Endothelial cell (in vitro differentiated cells): ENCODE results near the gene CA14. TPM values are rescaled to one million over a fixed set of nuclear protein-coding genes. Genes with fewer than 3 reads are reported as not detected.
A peak's percentile ranks its signal among the peaks of the same experiment; 100 is the strongest.
"Not testable (repeated sequence)": the region's sequence is repeated elsewhere in the genome, so short reads cannot be mapped to it uniquely, and the experiment has no call there.

Source experiments
- DNase-seq: peaks from one replicate; pipeline ENCODE4 v3.0.0; 2021; ENCODE audit warnings: low spot score
- H3K27ac Mint-ChIP-seq: one replicate; pipeline ENCODE4 v1.8.0; 2021; ENCODE audit warnings: mixed read lengths, inconsistent platforms; ENCODE audit not compliant: unreplicated experiment
- H3K27me3 Mint-ChIP-seq: one replicate; pipeline ENCODE4 v1.8.0; 2021; ENCODE audit warnings: mild to moderate bottlenecking, moderate library complexity, mixed read lengths, inconsistent platforms; ENCODE audit not compliant: unreplicated experiment
- H3K36me3 Mint-ChIP-seq: one replicate; pipeline ENCODE4 v1.8.0; 2021; ENCODE audit warnings: mild to moderate bottlenecking, low read depth, mixed read lengths, inconsistent platforms; ENCODE audit not compliant: unreplicated experiment
- H3K4me1 Mint-ChIP-seq: one replicate; pipeline ENCODE4 v1.8.0; 2021; ENCODE audit warnings: mild to moderate bottlenecking, mixed read lengths, inconsistent platforms; ENCODE audit not compliant: unreplicated experiment
- H3K4me3 Mint-ChIP-seq: one replicate; pipeline ENCODE4 v1.8.0; 2021; ENCODE audit warnings: mild to moderate bottlenecking, mixed read lengths, inconsistent platforms; ENCODE audit not compliant: unreplicated experiment
- H3K9me3 Mint-ChIP-seq: one replicate; pipeline ENCODE4 v1.8.0; 2021; ENCODE audit warnings: mixed read lengths, inconsistent platforms; ENCODE audit not compliant: unreplicated experiment
- total RNA-seq: library from RNA; stranded (reverse); fragmentation: NEBNext Ultra II Directional; extraction: Animal tissue kit (Norgen Biotek cat#: 25700); gene quantifications from one replicate; pipeline ENCODE4 v1.2.1, GENCODE V29; 2021; ENCODE audit not compliant: unreplicated experiment
- TF ChIP-seq, protein P1 (sequence below): fragments of 200-600 bp; sonication (generic); IDR thresholded peaks from one replicate; pipeline ENCODE4 v1.5.0; 2021; ENCODE audit warnings: antibody characterized with exemption; ENCODE audit not compliant: unreplicated experiment

Gene CA14
- total RNA-seq, 1 donor from 2014 or later, result 6.3 TPM

DNA sequence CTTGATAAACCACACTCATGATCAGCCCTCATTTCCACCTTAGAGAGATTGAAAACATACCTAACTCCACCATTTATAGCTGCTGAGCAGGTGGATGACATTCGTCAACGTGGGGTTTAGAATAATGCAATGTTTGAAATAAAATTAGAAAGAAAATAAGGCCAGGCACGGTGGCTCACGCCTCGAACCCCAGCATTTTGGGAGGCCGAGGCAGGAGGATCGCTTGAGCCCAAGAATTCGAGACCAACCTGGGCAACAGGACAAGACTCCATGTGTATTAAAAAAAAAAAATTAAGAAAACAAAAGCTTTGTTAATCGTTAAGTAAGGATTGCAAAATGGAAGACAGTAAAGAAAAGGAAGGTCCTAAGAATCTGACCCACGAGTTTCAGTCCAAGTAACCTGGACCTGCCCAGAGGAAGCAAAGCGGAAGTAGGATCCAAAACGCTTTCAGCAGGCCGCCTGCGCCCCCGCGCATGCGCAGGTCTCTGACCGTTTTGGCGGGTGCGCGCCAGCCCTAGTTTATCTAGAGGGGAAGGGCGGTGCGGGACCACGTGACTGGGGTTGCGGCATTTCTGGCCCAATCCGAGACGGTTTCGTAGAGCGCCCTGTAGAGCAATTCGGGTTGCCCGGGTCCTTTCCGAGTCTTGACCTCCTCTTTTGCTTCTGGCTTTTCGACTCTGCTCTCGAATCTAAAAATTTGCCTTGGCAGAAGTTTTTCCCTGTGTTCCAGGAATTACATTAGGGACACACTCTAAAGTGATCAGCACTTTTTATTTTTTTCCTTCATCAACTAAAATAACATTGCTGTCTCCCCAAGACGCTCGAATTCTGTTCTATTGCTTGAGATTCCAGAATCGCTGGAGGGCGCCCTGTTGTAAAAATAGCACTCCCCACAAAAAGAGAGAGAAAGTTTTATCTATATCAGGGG is 44.1 kb upstream of the CA14 start:
- Mint-ChIP-seq H3K36me3 (no peaks in the 10 kb centered on the region), H3K4me1 (peaks cover 5% of the 10 kb centered on the region), H3K27me3 (no peaks in the 10 kb centered on the region), H3K9me3 (no peaks in the 10 kb centered on the region), H3K4me3 (peak overlapping the region; percentile 87), H3K27ac (peak overlapping the region; percentile 61)
- TF ChIP-seq, protein P1, sequence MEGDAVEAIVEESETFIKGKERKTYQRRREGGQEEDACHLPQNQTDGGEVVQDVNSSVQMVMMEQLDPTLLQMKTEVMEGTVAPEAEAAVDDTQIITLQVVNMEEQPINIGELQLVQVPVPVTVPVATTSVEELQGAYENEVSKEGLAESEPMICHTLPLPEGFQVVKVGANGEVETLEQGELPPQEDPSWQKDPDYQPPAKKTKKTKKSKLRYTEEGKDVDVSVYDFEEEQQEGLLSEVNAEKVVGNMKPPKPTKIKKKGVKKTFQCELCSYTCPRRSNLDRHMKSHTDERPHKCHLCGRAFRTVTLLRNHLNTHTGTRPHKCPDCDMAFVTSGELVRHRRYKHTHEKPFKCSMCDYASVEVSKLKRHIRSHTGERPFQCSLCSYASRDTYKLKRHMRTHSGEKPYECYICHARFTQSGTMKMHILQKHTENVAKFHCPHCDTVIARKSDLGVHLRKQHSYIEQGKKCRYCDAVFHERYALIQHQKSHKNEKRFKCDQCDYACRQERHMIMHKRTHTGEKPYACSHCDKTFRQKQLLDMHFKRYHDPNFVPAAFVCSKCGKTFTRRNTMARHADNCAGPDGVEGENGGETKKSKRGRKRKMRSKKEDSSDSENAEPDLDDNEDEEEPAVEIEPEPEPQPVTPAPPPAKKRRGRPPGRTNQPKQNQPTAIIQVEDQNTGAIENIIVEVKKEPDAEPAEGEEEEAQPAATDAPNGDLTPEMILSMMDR, result no peak
- DNase-seq, result peak; percentile 88

DNA sequence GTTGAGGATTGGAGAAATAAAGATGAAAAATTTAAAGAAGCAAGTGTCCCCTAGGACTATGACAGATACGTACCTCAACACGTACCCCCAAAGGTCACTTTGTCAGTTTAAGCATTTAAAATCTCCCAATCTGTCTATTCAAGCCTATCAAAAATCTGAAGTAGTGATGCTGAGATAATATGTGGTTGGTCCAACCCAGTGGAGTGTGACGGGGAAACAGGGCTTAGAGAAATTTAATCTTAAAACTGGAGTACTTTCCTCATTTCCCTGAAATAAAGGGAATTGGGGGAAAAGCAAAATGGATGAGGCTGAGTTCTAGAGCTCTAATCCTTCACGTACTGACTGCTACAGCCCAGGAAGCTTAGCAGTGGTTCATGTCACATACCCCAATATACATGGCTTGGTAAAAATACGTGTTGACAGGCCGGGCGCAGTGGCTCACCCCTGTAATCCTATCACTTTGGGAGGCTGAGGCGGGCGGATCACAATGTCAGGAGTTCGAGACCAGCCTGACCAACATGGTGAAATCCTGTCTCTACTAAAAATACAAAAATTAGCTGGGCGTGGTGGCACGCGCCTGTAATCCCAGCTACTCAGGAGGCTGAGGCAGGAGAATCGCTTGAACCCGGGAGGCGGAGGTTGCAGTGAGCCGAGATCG is 43.3 kb upstream of the CA14 start:
- not testable (repeated sequence) for H3K36me3 Mint-ChIP-seq, H3K9me3 Mint-ChIP-seq, H3K27me3 Mint-ChIP-seq, H3K4me1 Mint-ChIP-seq, DNase-seq
- Mint-ChIP-seq H3K27ac (peak overlapping the region; percentile 61), H3K4me3 (peak overlapping the region; percentile 87)

DNA sequence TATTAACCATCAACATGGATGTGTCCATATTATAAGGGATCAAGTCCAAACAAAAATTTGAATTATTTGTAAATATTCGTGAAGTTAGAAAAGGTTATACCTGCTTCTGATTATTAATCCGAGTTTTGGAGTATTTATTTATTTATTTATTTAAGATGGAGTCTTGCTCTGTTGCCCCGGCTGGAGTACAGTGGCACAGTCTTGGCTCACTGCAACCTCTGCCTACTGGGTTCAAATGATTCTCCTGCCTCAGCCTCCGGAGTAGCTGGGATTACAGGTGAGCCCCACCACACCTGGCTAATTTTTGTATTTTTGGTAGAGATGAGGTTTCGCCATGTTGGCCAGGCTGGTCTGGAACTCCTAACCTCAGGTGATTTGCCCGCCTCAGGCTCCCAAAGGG is 41.7 kb upstream of the CA14 start:
- not testable (repeated sequence) for H3K4me3 Mint-ChIP-seq, H3K4me1 Mint-ChIP-seq, H3K27ac Mint-ChIP-seq, H3K36me3 Mint-ChIP-seq, H3K9me3 Mint-ChIP-seq, H3K27me3 Mint-ChIP-seq, DNase-seq

DNA sequence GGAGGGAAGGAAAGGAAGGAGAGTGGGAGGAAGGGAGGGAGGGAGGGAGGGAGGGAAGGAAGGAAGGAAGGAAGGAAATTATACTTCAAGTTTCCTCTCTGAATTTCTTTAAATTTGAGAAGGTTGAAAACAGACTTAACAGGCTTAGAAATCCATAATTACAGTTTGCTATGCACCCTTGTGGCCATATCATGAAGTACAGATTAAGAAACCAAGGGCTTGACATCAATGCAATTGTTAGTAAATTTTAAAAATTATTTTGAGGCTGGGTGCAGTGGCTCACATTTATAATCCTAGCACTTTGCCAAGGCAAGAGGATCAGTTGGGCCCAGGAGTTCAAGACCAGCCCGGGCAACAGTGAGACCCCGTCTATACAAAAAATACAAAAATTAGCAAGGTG is 36.0 kb upstream of the CA14 start:
- no peaks in the 10 kb centered on the region for H3K9me3 Mint-ChIP-seq
- TF ChIP-seq, protein P1, result peak; percentile 27
- no peaks in the 10 kb centered on the region for H3K27me3 Mint-ChIP-seq
- H3K27ac Mint-ChIP-seq, result no peak overlapping the region
- no peak overlapping the region for H3K4me3 Mint-ChIP-seq
- peaks cover 23% of the 10 kb centered on the region for H3K36me3 Mint-ChIP-seq
- H3K4me1 Mint-ChIP-seq, result peaks cover under 1% of the 10 kb centered on the region
- no peak for DNase-seq

DNA sequence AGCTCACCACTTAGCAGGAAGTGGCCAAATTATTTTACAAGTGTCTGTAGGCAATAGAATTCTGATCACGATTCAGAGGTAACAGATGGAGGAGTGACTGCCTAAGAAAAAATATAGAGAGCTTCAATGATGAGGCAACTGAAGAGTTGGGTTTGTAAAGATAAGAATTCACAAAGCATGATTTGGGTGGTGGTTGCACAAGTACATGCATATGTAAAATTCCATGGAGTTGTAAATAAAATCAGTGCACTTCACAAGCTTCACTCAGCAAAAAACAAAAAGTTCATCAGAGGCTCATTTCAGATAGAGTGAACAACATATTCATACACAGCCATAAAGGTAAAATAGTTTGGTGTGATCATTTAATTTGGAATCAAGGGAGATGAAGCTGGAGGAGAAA is 32.6 kb upstream of the CA14 start:
- no peak overlapping the region for H3K27ac Mint-ChIP-seq
- H3K4me3 Mint-ChIP-seq, result peak overlapping the region; percentile 47
- peaks cover 30% of the 10 kb centered on the region for H3K36me3 Mint-ChIP-seq
- TF ChIP-seq, protein P1, result no peak
- no peak for DNase-seq
- H3K9me3 Mint-ChIP-seq, result no peaks in the 10 kb centered on the region
- H3K27me3 Mint-ChIP-seq, result no peaks in the 10 kb centered on the region
- H3K4me1 Mint-ChIP-seq, result peaks cover 2% of the 10 kb centered on the region

DNA sequence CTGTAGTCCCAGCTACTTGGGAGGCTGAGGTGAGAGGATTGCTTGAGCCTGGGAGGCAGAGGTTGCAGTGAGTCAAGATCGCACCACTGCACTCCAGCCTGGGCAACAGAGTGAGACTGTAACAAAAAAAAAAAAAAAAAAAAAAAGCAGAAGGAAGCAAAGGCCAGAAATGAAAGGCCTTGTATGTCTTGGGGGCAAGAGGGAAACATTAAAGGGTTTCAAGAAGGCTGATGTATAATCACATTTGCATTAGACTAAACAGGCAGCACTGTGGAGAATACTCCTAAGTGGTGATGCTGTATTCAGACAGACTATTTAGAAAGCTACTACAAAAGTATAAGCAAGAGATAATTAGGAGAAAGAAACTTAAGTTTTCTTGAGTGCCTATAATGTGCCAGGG is 32.0 kb upstream of the CA14 start:
- peaks cover 30% of the 10 kb centered on the region for H3K36me3 Mint-ChIP-seq
- H3K27me3 Mint-ChIP-seq, result no peaks in the 10 kb centered on the region
- peak overlapping the region; percentile 69 for H3K4me3 Mint-ChIP-seq
- no peaks in the 10 kb centered on the region for H3K9me3 Mint-ChIP-seq
- no peak overlapping the region for H3K27ac Mint-ChIP-seq
- H3K4me1 Mint-ChIP-seq, result peaks cover 2% of the 10 kb centered on the region
- no peak for DNase-seq
- TF ChIP-seq, protein P1, result no peak
